ENCODE measurements around the gene RBKS. TPM values are rescaled to one million over a fixed set of nuclear protein-coding genes. Genes with fewer than 3 reads are reported as not detected.

Gene RBKS
- total and polyA plus RNA-seq, 8 donors: 1.5 to 3.9 (median 2.4) TPM

DNA sequence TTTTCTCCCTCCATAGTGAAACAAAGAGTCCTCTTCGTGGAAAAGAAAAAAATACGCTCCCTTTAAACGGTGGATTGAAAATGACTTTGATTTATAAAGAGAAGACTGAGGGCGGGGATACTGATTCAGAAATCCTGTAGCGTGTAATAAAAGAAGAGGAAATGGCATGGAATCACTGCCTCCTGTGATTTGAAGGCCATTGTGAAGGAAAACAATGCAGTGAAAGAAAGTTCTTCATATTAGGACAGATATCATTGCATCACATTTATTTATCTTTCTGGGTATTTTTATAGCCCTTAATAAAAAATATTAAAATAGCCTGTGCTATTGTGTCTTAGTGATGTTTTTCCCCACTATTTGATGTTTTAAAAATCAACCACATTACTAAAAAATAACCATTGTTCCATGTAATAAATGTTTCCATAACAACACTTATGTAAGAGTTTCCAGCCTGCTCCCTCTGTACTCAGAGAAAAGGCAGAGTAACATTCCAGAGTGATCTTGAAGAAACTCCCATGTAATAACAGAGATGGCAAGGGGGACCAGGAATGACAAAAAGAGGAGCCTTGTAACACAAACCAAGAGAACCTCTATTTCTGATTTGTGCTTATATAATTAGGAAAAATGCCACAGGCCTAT, 110.7 kb downstream of the RBKS start:
- no peaks in the 10 kb centered on the region for H3K27me3 ChIP-seq
- H3K36me3 ChIP-seq: peaks cover 0 to 3% (median 0%) of the 10 kb centered on the region in 3 donors
- no peak overlapping the region for H3K4me3 ChIP-seq
- TF ChIP-seq, protein P1, sequence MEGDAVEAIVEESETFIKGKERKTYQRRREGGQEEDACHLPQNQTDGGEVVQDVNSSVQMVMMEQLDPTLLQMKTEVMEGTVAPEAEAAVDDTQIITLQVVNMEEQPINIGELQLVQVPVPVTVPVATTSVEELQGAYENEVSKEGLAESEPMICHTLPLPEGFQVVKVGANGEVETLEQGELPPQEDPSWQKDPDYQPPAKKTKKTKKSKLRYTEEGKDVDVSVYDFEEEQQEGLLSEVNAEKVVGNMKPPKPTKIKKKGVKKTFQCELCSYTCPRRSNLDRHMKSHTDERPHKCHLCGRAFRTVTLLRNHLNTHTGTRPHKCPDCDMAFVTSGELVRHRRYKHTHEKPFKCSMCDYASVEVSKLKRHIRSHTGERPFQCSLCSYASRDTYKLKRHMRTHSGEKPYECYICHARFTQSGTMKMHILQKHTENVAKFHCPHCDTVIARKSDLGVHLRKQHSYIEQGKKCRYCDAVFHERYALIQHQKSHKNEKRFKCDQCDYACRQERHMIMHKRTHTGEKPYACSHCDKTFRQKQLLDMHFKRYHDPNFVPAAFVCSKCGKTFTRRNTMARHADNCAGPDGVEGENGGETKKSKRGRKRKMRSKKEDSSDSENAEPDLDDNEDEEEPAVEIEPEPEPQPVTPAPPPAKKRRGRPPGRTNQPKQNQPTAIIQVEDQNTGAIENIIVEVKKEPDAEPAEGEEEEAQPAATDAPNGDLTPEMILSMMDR (IDR thresholded peaks at IDR 0.05): no peak
- intact Hi-C loops (cut with DNase I): no loop called here
- H3K4me1 ChIP-seq: peaks cover 0 to 4% (median 4%) of the 10 kb centered on the region in 3 donors
- no peaks in the 10 kb centered on the region for H3K9me3 ChIP-seq
- DNase-seq (no peak), FAIRE-seq (peak; percentile 84), ATAC-seq (no peak)
- 76 to 85% methylated on average over 5 of the region's 5 CpGs for WGBS, 2 donors
- peak overlapping the region in 1 of 4 donors; percentile 50 for H3K27ac ChIP-seq

DNA sequence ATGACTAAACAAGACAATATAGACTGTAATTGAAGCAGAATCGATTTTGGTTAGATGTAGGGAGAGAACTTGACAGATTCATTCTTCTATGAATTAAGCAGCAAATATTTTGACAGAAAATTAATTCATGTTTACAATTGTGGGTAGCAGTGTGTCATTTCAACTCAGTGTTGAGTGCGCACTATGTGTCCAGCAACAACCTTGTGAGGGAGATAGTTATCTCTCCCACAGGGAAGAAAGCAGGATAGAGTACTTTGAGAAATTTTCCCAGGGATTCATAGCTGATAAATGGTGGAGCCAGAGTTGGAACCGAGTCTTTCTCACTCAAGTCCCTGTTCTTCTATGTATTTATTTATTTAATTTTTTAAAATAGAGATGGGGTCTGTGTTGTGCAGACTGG, 113.5 kb downstream of the RBKS start:
- Histone ChIP-seq H3K27ac (no peak overlapping the region), H3K4me3 (no peak overlapping the region), H3K9me3 (no peaks in the 10 kb centered on the region), H3K27me3 (no peaks in the 10 kb centered on the region), H3K36me3 (peaks cover 0 to 3% (median 0%) of the 10 kb centered on the region in 3 donors), H3K4me1 (peaks cover 19 to 20% (median 19%) of the 10 kb centered on the region in 3 donors)
- no peak for DNase-seq
- FAIRE-seq: no peak
- TF ChIP-seq, protein P1 (IDR thresholded peaks at IDR 0.05): no peak
- intact Hi-C loops (cut with DNase I): no loop called here
- ATAC-seq: no peak
- WGBS, 2 donors: 69% methylated on average over 3 of the region's 3 CpGs

DNA sequence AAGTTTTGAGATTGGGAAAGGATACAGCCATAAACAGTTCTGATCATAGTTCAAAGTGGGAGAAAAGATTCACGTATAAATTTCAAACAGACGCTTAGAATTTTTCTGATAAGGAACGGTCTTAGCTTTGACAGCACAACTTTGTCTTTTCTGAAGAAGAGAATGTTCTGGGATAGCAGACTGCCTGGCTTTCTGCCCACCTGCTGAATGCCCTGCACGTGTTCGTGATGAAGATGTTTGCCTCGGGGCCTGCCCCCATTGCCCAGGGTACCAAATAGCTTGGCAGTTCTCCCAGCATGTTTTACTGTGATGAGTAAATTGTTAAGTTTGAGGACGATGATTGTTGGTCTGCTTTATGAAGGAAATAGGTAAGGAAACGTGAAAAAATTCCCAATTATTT, 114.1 kb downstream of the RBKS start:
- TF ChIP-seq, protein P1 (IDR thresholded peaks at IDR 0.05): no peak
- 21 to 26% methylated on average over 8 of the region's 8 CpGs for WGBS, 2 donors
- Histone ChIP-seq H3K27ac (no peak overlapping the region), H3K36me3 (peaks cover 0 to 3% (median 0%) of the 10 kb centered on the region in 3 donors), H3K4me3 (no peak overlapping the region), H3K9me3 (no peaks in the 10 kb centered on the region), H3K4me1 (peaks cover 19 to 20% (median 19%) of the 10 kb centered on the region in 3 donors), H3K27me3 (no peaks in the 10 kb centered on the region)
- FAIRE-seq (no peak), ATAC-seq (no peak), DNase-seq (no peak)
- intact Hi-C loops (cut with DNase I): no loop called here

DNA sequence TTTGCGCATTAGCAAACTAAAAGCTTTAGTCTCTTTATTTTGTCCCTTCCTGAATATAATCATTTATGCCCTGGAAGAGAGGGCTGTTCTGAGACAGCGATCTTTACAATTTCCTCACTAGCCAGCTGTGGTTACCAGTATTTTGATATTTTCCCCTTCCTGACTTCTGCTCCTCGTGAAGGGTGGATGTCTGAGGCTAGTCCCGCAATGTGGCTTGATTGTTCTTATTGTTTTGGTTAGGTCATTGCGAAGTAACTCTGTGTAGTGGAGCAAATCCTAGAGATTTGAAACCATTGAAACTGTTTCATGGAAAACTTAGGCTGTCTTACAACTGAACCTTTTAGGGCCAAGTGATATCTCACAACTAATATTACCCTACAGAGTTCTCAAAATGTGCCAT, 116.2 kb downstream of the RBKS start:
- intact Hi-C loops (cut with DNase I): no loop called here
- Histone ChIP-seq H3K27me3 (no peaks in the 10 kb centered on the region), H3K9me3 (no peaks in the 10 kb centered on the region), H3K4me3 (no peak overlapping the region), H3K36me3 (no peaks in the 10 kb centered on the region), H3K4me1 (peaks cover 19 to 20% (median 19%) of the 10 kb centered on the region in 3 donors), H3K27ac (no peak overlapping the region)
- DNase-seq (no peak), FAIRE-seq (no peak), ATAC-seq (no peak)
- 63 to 83% methylated on average over 5 of the region's 5 CpGs for WGBS, 2 donors
- TF ChIP-seq, protein P1 (IDR thresholded peaks at IDR 0.05): no peak

DNA sequence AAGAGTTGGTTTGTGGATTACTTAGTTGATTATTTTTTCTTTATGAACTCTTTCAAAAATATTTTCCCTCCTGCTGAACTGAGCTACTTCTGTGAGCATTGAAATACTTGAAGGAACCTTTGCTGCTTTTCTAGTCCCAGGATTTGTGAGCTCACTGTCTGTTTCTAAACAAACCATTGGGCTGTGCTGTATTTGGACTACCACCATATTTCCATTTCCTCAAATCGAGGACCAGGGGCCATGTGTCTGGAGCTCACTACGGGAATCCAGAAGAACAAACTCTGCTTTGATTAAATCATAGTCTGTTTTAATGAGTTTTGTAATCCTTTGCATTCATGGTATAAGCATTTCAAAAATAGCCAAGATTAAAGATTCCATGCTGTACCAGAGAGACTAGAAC, 117.4 kb downstream of the RBKS start:
- 6 to 7% methylated on average over 2 of the region's 2 CpGs for WGBS, 2 donors
- no peak for FAIRE-seq

More for the DNA sequence above, 117.4 kb downstream of the RBKS start:
- Histone ChIP-seq H3K4me3 (peak overlapping the region in 3 of 4 donors; percentile 53 to 87 (median 57)), H3K9me3 (no peaks in the 10 kb centered on the region), H3K4me1 (peaks cover 19 to 20% (median 19%) of the 10 kb centered on the region in 3 donors), H3K36me3 (no peaks in the 10 kb centered on the region), H3K27ac (peak overlapping the region in 1 of 4 donors; percentile 85), H3K27me3 (no peaks in the 10 kb centered on the region)
- ATAC-seq (no peak), DNase-seq (no peak)
- TF ChIP-seq, protein P1 (IDR thresholded peaks at IDR 0.05): no peak
- intact Hi-C loops (cut with DNase I): no loop called here
